Measurements from ENCODE around the gene VSIG10L.

Gene VSIG10L

DNA sequence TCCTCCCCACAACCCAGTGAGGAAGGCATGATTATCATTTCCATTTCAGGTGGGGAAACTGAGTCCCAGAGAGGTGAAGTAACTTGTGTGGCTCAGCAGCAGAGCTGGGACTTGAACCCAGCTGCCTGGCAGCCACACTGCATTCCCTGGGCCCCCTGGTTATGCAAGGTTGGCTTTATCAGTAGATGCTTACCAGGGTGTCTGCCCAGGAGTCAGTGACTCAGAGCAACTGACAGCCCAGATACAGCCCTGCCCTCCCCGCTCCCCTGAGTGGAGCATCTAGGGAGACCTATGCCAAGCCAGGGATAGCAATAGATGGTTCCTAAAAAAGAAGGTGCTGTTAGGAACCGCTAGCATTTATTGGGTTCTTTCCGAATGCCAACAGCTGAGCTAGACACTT, 24.6 kb downstream of the VSIG10L start:
- DNase-seq (ENCODE audit: low read depth), result no peak

GRCh38 chr19:51316688-51317087, 25.3 kb downstream of the VSIG10L start:
- DNase-seq (ENCODE audit: low read depth), result no peak

DNA sequence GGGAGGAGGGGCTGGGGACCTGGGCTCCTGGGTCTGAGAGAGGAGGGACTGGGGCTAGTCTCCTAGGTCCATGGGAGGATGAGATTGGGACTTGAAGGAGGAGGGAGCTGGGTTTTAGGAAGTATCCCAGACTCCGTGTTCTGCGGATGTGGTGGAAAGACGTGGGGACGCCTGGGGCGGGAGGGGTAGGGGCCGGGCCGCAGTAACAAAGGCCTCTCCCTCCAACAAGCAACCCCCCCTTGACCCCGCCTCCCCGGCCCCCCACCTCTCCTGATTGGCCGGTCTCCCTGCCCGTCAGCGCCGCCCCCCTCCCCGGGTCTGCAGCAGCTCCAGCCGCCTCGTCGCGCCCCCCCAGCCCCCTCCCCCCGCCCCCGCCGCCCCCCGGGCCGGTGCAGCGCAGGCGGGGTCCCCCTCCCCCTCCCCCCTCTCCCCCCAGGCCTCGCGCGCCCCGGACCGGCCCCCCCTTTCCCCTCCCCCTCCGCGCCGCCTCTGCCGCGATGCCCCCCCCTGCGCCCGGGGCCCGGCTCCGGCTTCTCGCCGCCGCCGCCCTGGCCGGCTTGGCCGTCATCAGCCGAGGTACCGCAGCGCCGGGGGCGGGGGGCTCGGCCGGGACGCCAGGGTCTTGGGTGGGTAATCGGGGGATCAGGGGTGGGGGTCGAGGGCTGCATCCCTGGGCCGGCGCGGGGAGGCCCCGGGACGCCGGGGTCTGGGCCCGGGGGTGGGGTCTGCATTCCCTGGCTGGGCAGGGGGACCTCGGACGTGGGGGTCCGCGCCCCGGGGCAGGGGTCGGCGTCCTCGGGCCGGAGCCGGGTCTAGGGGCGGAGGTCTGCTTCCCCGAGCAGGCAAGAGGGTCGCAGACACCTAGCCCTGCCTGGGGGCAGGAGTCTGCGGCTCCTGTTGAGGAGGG, 30.3 kb downstream of the VSIG10L start, which contains the start of gene IGLON5:
IGLON5 (plus strand) TSS at position 294 of the 907 bp plus-strand sequence; CDS start at position 498, 204 bp downstream.
- DNase-seq (ENCODE audit: low read depth), result no peak

DNA sequence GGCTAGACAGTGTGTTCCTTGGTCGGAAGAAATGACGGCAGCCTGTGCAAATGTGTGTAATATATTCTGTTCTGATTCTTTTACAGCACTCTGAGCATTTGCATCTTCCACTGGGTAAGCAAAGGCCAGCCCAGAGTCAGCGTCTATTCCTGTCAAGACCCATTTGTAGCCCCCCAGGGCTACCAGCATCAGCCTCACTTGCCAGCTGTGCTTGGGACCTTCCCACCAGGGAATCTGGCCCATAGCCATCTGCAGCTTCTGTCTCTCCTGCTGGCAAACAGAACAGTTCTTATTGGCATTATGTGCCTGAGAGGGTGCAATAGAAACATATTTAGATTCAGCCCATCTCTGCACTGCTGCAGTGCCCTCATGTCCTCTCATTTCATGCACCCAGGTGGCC, 36.5 kb downstream of the VSIG10L start:
- DNase-seq (ENCODE audit: low read depth), result no peak

GRCh38 chr19:51301266-51301665, 40.7 kb downstream of the VSIG10L start:
- no peak for DNase-seq (ENCODE audit: low read depth)

DNA sequence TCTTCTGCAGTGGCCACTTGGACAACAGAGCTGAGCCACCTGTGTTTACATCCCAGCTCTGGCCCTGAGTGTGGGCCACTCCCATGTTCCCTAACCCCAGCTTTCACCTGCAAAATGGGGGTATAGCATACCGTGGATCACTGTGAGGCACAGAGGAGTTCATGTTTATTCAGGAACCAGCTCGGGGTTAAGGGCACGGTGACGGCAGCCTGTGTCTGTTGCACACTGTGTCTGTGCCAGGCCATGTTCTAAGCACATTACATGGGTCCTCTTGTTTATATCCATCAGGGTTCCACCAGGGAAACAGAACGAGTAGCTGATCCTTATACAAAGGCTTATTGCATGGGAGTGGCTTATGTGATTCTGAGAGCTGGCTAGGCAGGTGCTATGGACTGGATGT, 44.5 kb downstream of the VSIG10L start:
- DNase-seq (ENCODE audit: low read depth), result no peak

GRCh38 chr19:51296336-51297093, 45.4 kb downstream of the VSIG10L start:
- DNase-seq (ENCODE audit: low read depth), result no peak

- DNase-seq (ENCODE audit: low read depth), result no peak
Measured at GRCh38 chr19:51295382-51296126, 46.4 kb downstream of the VSIG10L start.

DNA sequence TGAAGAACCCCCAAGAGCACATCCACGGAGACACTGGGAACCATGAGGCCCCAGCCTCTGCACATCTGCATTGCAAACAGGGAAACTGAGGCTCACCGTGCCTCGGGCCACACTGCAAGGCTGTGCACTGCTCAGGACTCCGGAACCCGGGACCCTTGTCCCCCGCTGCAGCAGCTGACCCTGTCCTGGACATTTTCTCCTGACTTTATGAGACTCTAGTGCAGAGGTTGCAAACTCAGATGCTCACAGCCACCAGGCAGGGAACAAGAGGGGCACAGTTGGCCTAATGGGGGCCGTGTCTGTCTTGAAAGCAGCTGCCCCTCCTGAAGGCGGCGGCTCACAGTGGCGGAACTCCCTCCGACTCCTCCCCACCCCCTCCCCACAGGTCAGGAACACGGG, 47.0 kb downstream of the VSIG10L start:
- DNase-seq (ENCODE audit: low read depth), result no peak

- no peak for DNase-seq (ENCODE audit: low read depth)
Measured at GRCh38 chr19:51294211-51294976, 47.5 kb downstream of the VSIG10L start.

DNA sequence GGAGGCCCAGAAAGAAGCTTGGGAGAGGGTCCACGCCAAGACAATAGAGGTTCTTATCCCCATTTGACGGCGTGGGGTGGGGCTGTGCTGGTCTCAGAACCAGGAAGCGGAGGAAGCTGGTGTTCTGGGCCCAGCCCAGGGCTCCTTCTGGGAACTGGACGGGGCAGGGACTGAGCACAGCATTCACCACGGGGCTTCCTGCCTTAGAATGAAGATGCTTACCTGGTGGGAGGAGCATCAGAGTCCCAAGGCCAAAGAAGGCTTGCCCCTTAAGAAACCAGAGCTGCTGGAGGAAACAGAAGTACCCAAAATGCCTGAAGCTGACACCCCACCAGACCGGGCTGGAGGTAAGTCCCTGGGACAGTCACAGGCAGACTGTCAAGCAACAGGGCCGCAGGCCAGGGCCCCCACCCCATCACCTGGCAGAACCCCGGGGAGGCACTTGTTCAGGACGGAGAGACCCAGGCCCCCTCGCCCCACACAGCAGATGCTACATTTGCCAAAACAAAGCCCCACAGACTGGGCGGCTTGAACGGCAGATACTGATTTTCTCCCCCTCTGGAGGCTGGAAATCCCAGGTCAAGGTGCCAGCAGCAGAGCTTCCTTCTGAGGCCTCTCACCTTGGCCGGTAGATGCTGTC, 48.2 kb downstream of the VSIG10L start:
- no peak for DNase-seq (ENCODE audit: low read depth)

DNA sequence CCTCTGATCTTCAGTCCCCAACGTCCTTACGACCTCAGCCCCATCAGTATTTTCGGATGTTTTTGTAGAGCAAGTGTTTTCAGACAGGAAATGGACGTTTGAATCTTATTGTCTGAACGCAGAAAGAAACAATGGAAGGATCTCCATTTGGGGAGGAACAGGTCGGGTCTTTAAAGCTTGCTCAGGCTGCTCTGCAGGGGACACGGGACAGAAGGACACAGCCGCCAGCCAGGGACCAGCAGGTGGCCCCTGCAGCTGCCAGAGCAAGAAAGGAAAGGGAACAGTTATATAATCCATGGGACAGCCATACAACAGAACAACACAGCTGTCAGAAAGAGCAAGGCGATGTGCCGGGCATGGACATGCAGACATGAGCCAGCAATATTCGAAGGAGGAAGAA, 49.0 kb downstream of the VSIG10L start:
- no peak for DNase-seq (ENCODE audit: low read depth)

- DNase-seq (ENCODE audit: low read depth), result no peak
Measured at GRCh38 chr19:51289635-51290034, 52.3 kb downstream of the VSIG10L start.

- DNase-seq (ENCODE audit: low read depth), result no peak
Measured at GRCh38 chr19:51285682-51286081, 56.3 kb downstream of the VSIG10L start.

DNA sequence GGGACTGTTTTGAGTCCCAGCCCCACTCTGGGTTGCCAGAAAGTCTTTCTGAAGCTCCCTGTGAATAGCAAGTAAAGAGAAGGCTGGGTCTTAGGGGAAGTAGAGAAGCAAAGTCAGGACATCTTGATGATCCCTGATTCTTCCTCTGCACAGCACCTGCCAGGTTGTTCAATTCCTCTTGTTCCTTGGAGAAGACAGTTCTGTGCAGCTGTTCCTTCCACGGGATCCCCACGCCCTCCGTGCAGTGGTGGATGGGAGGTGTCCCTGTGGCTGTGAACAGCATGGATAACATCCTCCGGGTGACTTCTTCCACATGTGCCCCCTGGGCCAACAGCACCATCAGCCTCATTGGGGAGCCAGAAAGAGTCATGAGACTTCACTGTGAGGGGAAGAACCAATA, 59.6 kb downstream of the VSIG10L start:
- no peak for DNase-seq (ENCODE audit: low read depth)
